IPS-18c (cell line): ENCODE measurements around the gene ARHGEF18.

ENCODE experiments used
- H3K4me3 ChIP-seq: 2 replicates; pipeline ENCODE4 v1.7.0; 2013; ENCODE audit warnings: low read depth, mild to moderate bottlenecking, low read length, moderate library complexity; ENCODE audit not compliant: insufficient read depth
- H3K9me3 ChIP-seq: one replicate; pipeline ENCODE4 v1.6.1; 2013; ENCODE audit warnings: mild to moderate bottlenecking, low read length, moderate library complexity; ENCODE audit not compliant: control insufficient read depth, insufficient read depth

Gene ARHGEF18

DNA sequence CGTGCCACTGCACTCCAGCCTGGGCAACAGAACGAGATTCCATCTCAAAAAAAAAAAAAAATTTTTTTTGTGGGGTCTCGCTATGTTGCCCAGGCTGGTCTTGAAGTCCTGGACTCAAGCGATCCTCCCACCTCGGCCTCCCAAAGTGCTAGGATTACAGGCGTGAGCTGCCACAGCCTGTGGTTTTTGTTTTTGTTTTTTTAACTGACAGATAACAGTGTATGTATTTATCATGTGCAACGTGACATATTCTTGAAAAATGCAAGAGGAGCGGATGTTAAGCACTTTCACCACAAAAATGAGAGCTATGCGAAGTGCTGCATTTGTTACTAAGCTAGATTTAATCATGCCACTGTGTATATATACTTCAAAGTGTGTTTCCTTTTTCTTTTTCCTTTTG, 49.0 kb downstream of the ARHGEF18 start:
- no peak overlapping the region for H3K4me3 ChIP-seq
- no peaks in the 10 kb centered on the region for H3K9me3 ChIP-seq
